A549 (cell line): Measurements from ENCODE around the gene SETBP1. TPM values are rescaled to one million over a fixed set of nuclear protein-coding genes. Genes with fewer than 3 reads are reported as not detected.

ENCODE experiments used
- ATAC-seq, 2 experiments: fragments of 200-7000 bp in 1 of 2; fragments of >200 bp in 1 of 2; cut with Nextera tagmentation in 1 of 2; cut with Tn5 transposase in 1 of 2; 3 replicates each; pipeline versions ENCODE4 v1.8.0 to v1.9.1; 2018 to 2020; ENCODE audit warnings: mild to moderate bottlenecking in 1 of 2, moderate library complexity in 1 of 2
- CTCF ChIA-PET: fragments of 300-600 bp; sonication (Branson Sonifier 250); formaldehyde crosslinking; extraction: SDS; loops from one replicate; lab custom pipeline; 2021; ENCODE audit warnings: antibody characterized with exemption, inconsistent platforms; lab: Yijun Ruan, JAX
- POLR2A ChIA-PET: fragments of 350-600 bp; formaldehyde crosslinking; extraction: SDS; loops from one replicate; lab custom pipeline; 2021; ENCODE audit warnings: antibody characterized with exemption, inconsistent platforms; lab: Yijun Ruan, JAX
- DNase-seq, 2 experiments: peaks; one replicate each; pipeline versions ENCODE4 v3.0.0 to v3.0.0-alpha.2; 2011 to 2016; ENCODE audit warnings: low read depth in 1 of 2, low spot score in 1 of 2
- FAIRE-seq: peaks from 2 replicates; lab custom pipeline; 2011; peaks lifted over from hg19 to GRCh38; lab: Jason Lieb, UNC
- H3K27ac ChIP-seq, 2 experiments: fragments of >200 bp; sonication (Bioruptor Twin); formaldehyde crosslinking; 3 replicates each; pipeline ENCODE4 v1.5.1; 2016 to 2017
- H3K4me1 ChIP-seq: fragments of >200 bp; sonication (Bioruptor Twin); formaldehyde crosslinking; 3 replicates; pipeline ENCODE4 v1.6.1; 2016
- H3K4me2 ChIP-seq: fragments of >200 bp; sonication (Bioruptor Twin); formaldehyde crosslinking; 3 replicates; pipeline ENCODE4 v1.6.1; 2016
- H3K4me3 ChIP-seq: fragments of >200 bp; sonication (Bioruptor Twin); formaldehyde crosslinking; 3 replicates; pipeline ENCODE4 v1.5.1; 2016
- H3K9me3 ChIP-seq: fragments of >200 bp; sonication (Bioruptor Twin); formaldehyde crosslinking; 3 replicates; pipeline ENCODE4 v1.6.1; 2016
- BCL3 ChIP-seq: fragments of >200 bp; sonication (Bioruptor Twin); formaldehyde crosslinking; IDR thresholded peaks from 3 replicates; pipeline ENCODE4 v1.6.1; 2016
- CBX8 ChIP-seq: fragments of 200-600 bp; sonication (generic); IDR thresholded peaks from 2 replicates; pipeline ENCODE4 v1.6.1; 2016
- CEBPB ChIP-seq, 2 experiments: fragments of >200 bp in 1 of 2; sonication (Bioruptor Twin) in 1 of 2; formaldehyde crosslinking in 1 of 2; IDR thresholded peaks; 2 replicates each; pipeline ENCODE4 v1.6.1; 2012 to 2016
- CHD2 ChIP-seq: fragments of 150-350 bp; IDR thresholded peaks from 2 replicates; pipeline ENCODE4 v1.6.1; 2014; ENCODE audit warnings: low read length; ENCODE audit not compliant: partially characterized antibody
- CHD4 ChIP-seq: fragments of 200-600 bp; sonication (generic); IDR thresholded peaks from 2 replicates; pipeline ENCODE4 v1.6.1; 2016; ENCODE audit warnings: antibody characterized with exemption, mild to moderate bottlenecking, borderline replicate concordance
- CTCF ChIP-seq: fragments of >200 bp; sonication (Bioruptor Twin); formaldehyde crosslinking; IDR thresholded peaks from 3 replicates; pipeline ENCODE4 v1.5.1; 2016
- E2F6 ChIP-seq: IDR thresholded peaks from 2 replicates; pipeline ENCODE4 v1.6.1; 2012; ENCODE audit warnings: low read depth, borderline replicate concordance
- EHMT2 ChIP-seq: fragments of 200-600 bp; sonication (generic); IDR thresholded peaks from 2 replicates; pipeline ENCODE4 v1.6.1; 2016; ENCODE audit warnings: antibody characterized with exemption, low read depth, mild to moderate bottlenecking, moderate library complexity
- ELK1 ChIP-seq: fragments of 150-350 bp; IDR thresholded peaks from 2 replicates; pipeline ENCODE4 v1.6.1; 2014; ENCODE audit warnings: low read depth, mild to moderate bottlenecking, low read length
- ESRRA ChIP-seq: fragments of 150-350 bp; IDR thresholded peaks from 2 replicates; pipeline ENCODE4 v1.6.1; 2014; ENCODE audit warnings: mild to moderate bottlenecking, low read length, borderline replicate concordance
- FOSL2 ChIP-seq, 2 experiments: fragments of 450-650 bp in 1 of 2; fragments of >200 bp in 1 of 2; sonication (Bioruptor Twin) in 1 of 2; formaldehyde crosslinking; IDR thresholded peaks; 2 replicates each; pipeline versions ENCODE4 v1.5.0 to v1.6.1; 2016 to 2020; ENCODE audit warnings: mild to moderate bottlenecking in 1 of 2, moderate library complexity in 1 of 2
- FOXS1 ChIP-seq: fragments of 250-450 bp; sonication (Bioruptor Pico); IDR thresholded peaks from 2 replicates; pipeline ENCODE4 v1.5.0; 2020; ENCODE audit warnings: mild to moderate bottlenecking, moderate library complexity
- HDAC2 ChIP-seq: fragments of 200-600 bp; sonication (generic); IDR thresholded peaks from 2 replicates; pipeline ENCODE4 v1.6.1; 2016
- HES2 ChIP-seq: fragments of >200 bp; sonication (Bioruptor Twin); formaldehyde crosslinking; IDR thresholded peaks from 2 replicates; pipeline ENCODE4 v1.6.1; 2016
- HOXA7 ChIP-seq: fragments of 250-450 bp; sonication (Bioruptor Pico); IDR thresholded peaks from 2 replicates; pipeline ENCODE4 v1.5.0; 2020; ENCODE audit warnings: mild to moderate bottlenecking, moderate library complexity
- HOXB5 ChIP-seq: fragments of 250-450 bp; sonication (Bioruptor Pico); IDR thresholded peaks from 2 replicates; pipeline ENCODE4 v1.5.0; 2020; ENCODE audit warnings: mild to moderate bottlenecking, moderate library complexity
- KDM1A ChIP-seq: fragments of 200-600 bp; sonication (generic); IDR thresholded peaks from 2 replicates; pipeline ENCODE4 v1.6.1; 2016; ENCODE audit warnings: low read depth, mild to moderate bottlenecking
- KDM5A ChIP-seq: fragments of 200-600 bp; sonication (generic); IDR thresholded peaks from 2 replicates; pipeline ENCODE4 v1.6.1; 2016; ENCODE audit warnings: antibody characterized with exemption, mild to moderate bottlenecking
- MYC ChIP-seq: IDR thresholded peaks from 2 replicates; pipeline ENCODE4 v1.6.1; 2012; ENCODE audit warnings: mild to moderate bottlenecking, inconsistent platforms, low read length, improper control_type of control experiment, borderline replicate concordance
- NR3C1 ChIP-seq: fragments of >200 bp; sonication (Bioruptor Twin); formaldehyde crosslinking; IDR thresholded peaks from 3 replicates; pipeline ENCODE4 v1.6.1; 2017
- PBX3 ChIP-seq: IDR thresholded peaks from 2 replicates; pipeline ENCODE4 v1.6.1; 2012
- POLR2A ChIP-seq: IDR thresholded peaks from 2 replicates; pipeline ENCODE4 v1.6.1; 2012; ENCODE audit warnings: mild to moderate bottlenecking, low read length
- RAD21 ChIP-seq, 2 experiments: fragments of >200 bp in 1 of 2; sonication (Bioruptor Twin) in 1 of 2; formaldehyde crosslinking in 1 of 2; IDR thresholded peaks in 1 of 2; conservative IDR thresholded peaks in 1 of 2; 2 replicates in 1 of 2; 3 replicates in 1 of 2; pipeline ENCODE4 v1.6.1; 2012 to 2018; ENCODE audit warnings: inconsistent platforms in 1 of 2
- REST ChIP-seq: fragments of 200-600 bp; sonication (generic); IDR thresholded peaks from 2 replicates; pipeline ENCODE4 v1.6.1; 2016; ENCODE audit warnings: antibody characterized with exemption, mild to moderate bottlenecking, moderate library complexity
- RNF2 ChIP-seq: fragments of 200-600 bp; sonication (generic); IDR thresholded peaks from 2 replicates; pipeline ENCODE4 v1.6.1; 2016; ENCODE audit warnings: low read depth, mild to moderate bottlenecking, antibody characterized with exemption, moderate library complexity, borderline replicate concordance
- SMC3 ChIP-seq: fragments of >200 bp; sonication (Bioruptor Twin); formaldehyde crosslinking; IDR thresholded peaks from 3 replicates; pipeline ENCODE4 v1.6.1; 2018; ENCODE audit warnings: inconsistent platforms
- TFCP2L1 ChIP-seq: fragments of 250-450 bp; sonication (Bioruptor Pico); IDR thresholded peaks from 2 replicates; pipeline ENCODE4 v1.5.0; 2021; ENCODE audit warnings: mild to moderate bottlenecking
- TP53 ChIP-seq: fragments of 250-450 bp; sonication (Bioruptor Pico); IDR thresholded peaks from 2 replicates; pipeline ENCODE4 v1.5.0; 2021; ENCODE audit warnings: mild to moderate bottlenecking, moderate library complexity
- ZFP36 ChIP-seq: fragments of 450-650 bp; IDR thresholded peaks from 2 replicates; pipeline ENCODE4 v1.6.1; 2014; ENCODE audit warnings: borderline replicate concordance; ENCODE audit not compliant: partially characterized antibody
- ZSCAN20 ChIP-seq: fragments of 250-450 bp; sonication (Bioruptor Pico); IDR thresholded peaks from 2 replicates; pipeline ENCODE4 v1.8.0; 2022; ENCODE audit warnings: mild to moderate bottlenecking, moderate library complexity
- WGBS: methylation state at CpG from one replicate; pipeline ENCODE4 v1.1.6; 2017; ENCODE audit errors: missing lambda C conversion rate; 5-methylcytosine and 5-hydroxymethylcytosine counted together
- polyA plus RNA-seq, 4 experiments: library from polyadenylated mRNA; depleted of rRNA in 3 of 4; stranded (reverse); fragments of >200 nt; fragmentation: RNase III in 1 of 4; extraction: RNeasy Plus Mini Kit Qiagen cat#74134 plus additional on column Dnase treatment in 1 of 4; gene quantifications; 2 replicates in 3 of 4; 3 replicates in 1 of 4; pipeline ENCODE4 v1.2.3, GENCODE V29; 2011 to 2017

Gene SETBP1
- polyA plus RNA-seq, 2 of the 4 experiments (the other 2 are of a cell fraction) = 0.50 to 1.9 TPM

GRCh38 chr18:45055811-45056210 is 375.1 kb downstream of the SETBP1 start:
- ATAC-seq (no peak), DNase-seq (no peak), FAIRE-seq (no peak)
- POLR2A ChIA-PET = no interaction called here
- CTCF ChIA-PET = no interaction called here
- TF ChIP-seq HOXB5 (CRISPR knock-in tag) = no peak
- TF ChIP-seq BCL3 = no peak
- TF ChIP-seq ZSCAN20 (CRISPR knock-in tag) = no peak
- no peak for TF ChIP-seq TP53 (CRISPR knock-in tag)
- TF ChIP-seq KDM5A = no peak
- no peak for TF ChIP-seq CBX8
- no peak for TF ChIP-seq FOSL2 (IDR thresholded peaks at IDR 0.05)
- TF ChIP-seq FOSL2 (CRISPR knock-in tag; IDR thresholded peaks at IDR 0.05) = no peak
- TF ChIP-seq CHD4 = no peak
- no peak for TF ChIP-seq POLR2A
- no peak for TF ChIP-seq KDM1A
- no peak for TF ChIP-seq CHD2
- TF ChIP-seq EHMT2 = no peak
- TF ChIP-seq CEBPB (IDR thresholded peaks at IDR 0.05) = no peak
- TF ChIP-seq MYC = no peak
- no peak for TF ChIP-seq NR3C1
- TF ChIP-seq RNF2 = no peak
- no peak for TF ChIP-seq SMC3
- Histone ChIP-seq H3K4me3 (no peak overlapping the region), H3K27ac (no peak overlapping the region), H3K4me1 (peaks cover 12% of the 10 kb centered on the region), H3K4me2 (no peak overlapping the region), H3K9me3 (no peaks in the 10 kb centered on the region)
- 76% methylated on average over 1 of the region's 1 CpG for WGBS

GRCh38 chr18:45056926-45057325 is 376.2 kb downstream of the SETBP1 start:
- Histone ChIP-seq H3K9me3 (no peaks in the 10 kb centered on the region), H3K27ac (no peak overlapping the region), H3K4me2 (no peak overlapping the region)
- DNase-seq (no peak), FAIRE-seq (no peak), ATAC-seq (no peak)
- ChIA-PET CTCF (interaction anchor here (0.6 kb wide), 1 partner anchor 588 kb away, joined by 3 read pairs; no protein-coding TSS in a partner anchor), POLR2A (no interaction called here)
- TF ChIP-seq RAD21 (conservative IDR thresholded peaks at IDR 0.05 in 1 of 2, IDR thresholded peaks at IDR 0.05 in 1 of 2) (no peak), CBX8 (no peak), HOXA7 (CRISPR knock-in tag) (no peak), REST (no peak), PBX3 (no peak), ELK1 (no peak), NR3C1 (no peak), KDM1A (no peak), HDAC2 (no peak), ESRRA (no peak), E2F6 (no peak), TP53 (CRISPR knock-in tag) (no peak), CTCF (no peak), HES2 (no peak), FOXS1 (no peak), ZFP36 (no peak), TFCP2L1 (CRISPR knock-in tag) (no peak), KDM5A (no peak)
- TF ChIP-seq, all 56 proteins: peak for 0
- Histone ChIP-seq H3K4me3 (no peak overlapping the region), H3K4me1 (0 out of 3 replicates have a peak, but pooled peaks cover 5% of the 10 kb centered on the region)
